Neural cell (in vitro differentiated cells): Measurements from ENCODE around the gene KLHL14. TPM values are rescaled to one million over a fixed set of nuclear protein-coding genes. Genes with fewer than 3 reads are reported as not detected.

Experiments
- H2AFZ ChIP-seq: fragments of 200-600, 300-800 bp; sonication (generic), shearing (Covaris generic); 2 replicates; pipeline ENCODE4 v1.6.0; 2014; ENCODE audit warnings: low read depth, mild to moderate bottlenecking, antibody characterized with exemption, low read length, moderate library complexity
- H3F3A ChIP-seq: fragments of 200-600 bp; shearing (Covaris generic); 2 replicates; pipeline ENCODE4 v1.6.1; 2016; ENCODE audit warnings: mild to moderate bottlenecking, moderate library complexity, mixed read lengths, antibody characterized with exemption, low read length; ENCODE audit not compliant: insufficient read depth, poor library complexity, severe bottlenecking
- H3K27ac ChIP-seq: fragments of 200-600, 300-800 bp; sonication (generic), shearing (Covaris generic); 2 replicates; pipeline ENCODE4 v1.5.1; 2014; ENCODE audit warnings: mild to moderate bottlenecking, low read length, moderate library complexity
- H3K27me3 ChIP-seq: fragments of 300-800, 200-600 bp; sonication (generic), shearing (Covaris generic); 2 replicates; pipeline ENCODE4 v1.6.0; 2014; ENCODE audit warnings: mild to moderate bottlenecking, low read depth, low read length, moderate library complexity; ENCODE audit not compliant: insufficient read depth
- H3K36me3 ChIP-seq: fragments of 300-800, 200-600 bp; sonication (generic), shearing (Covaris generic); 2 replicates; pipeline ENCODE4 v1.5.1; 2014; ENCODE audit warnings: mild to moderate bottlenecking, antibody characterized with exemption, low read length, moderate library complexity; ENCODE audit not compliant: insufficient read depth
- H3K4me2 ChIP-seq: fragments of 300-800, 200-600 bp; sonication (generic), shearing (Covaris generic); 2 replicates; pipeline ENCODE4 v1.6.0; 2014; ENCODE audit warnings: mild to moderate bottlenecking, low read length
- H3K4me3 ChIP-seq: fragments of 300-800, 200-600 bp; sonication (generic), shearing (Covaris generic); 2 replicates; pipeline ENCODE4 v1.5.1; 2014; ENCODE audit warnings: mild to moderate bottlenecking, low read length, moderate library complexity
- H3K79me2 ChIP-seq: fragments of 200-600 bp; shearing (Covaris generic); replicated peaks from 2 replicates; pipeline ENCODE4 v1.6.0; 2014; ENCODE audit warnings: mild to moderate bottlenecking, low read length, moderate library complexity; ENCODE audit not compliant: insufficient read depth
- H3K9ac ChIP-seq: fragments of 300-800, 200-600 bp; sonication (generic), shearing (Covaris generic); 2 replicates; pipeline ENCODE4 v1.6.1; 2016; ENCODE audit warnings: mild to moderate bottlenecking, low read length, mixed read lengths
- H3K9me2 ChIP-seq: fragments of 200-600 bp; shearing (Covaris generic); 2 replicates; pipeline ENCODE4 v1.6.1; 2016; ENCODE audit warnings: mild to moderate bottlenecking, low read length, mixed read lengths; ENCODE audit not compliant: insufficient read depth
- H3K9me3 ChIP-seq: fragments of 200-600, 300-800 bp; sonication (generic), shearing (Covaris generic); 2 replicates; pipeline ENCODE4 v1.6.1; 2016; ENCODE audit warnings: mild to moderate bottlenecking, mixed run types, low read length, moderate library complexity, mixed read lengths
- H4K20me1 ChIP-seq: fragments of 200-600 bp; shearing (Covaris generic); 2 replicates; pipeline ENCODE4 v1.6.1; 2016; ENCODE audit warnings: mild to moderate bottlenecking, mixed run types; ENCODE audit not compliant: insufficient read depth
- EZH2 ChIP-seq: fragments of 200-600, 300-800 bp; shearing (Covaris generic), sonication (generic); IDR thresholded peaks from 2 replicates; pipeline ENCODE4 v1.6.1; 2014; ENCODE audit warnings: antibody characterized with exemption, low read length, borderline replicate concordance, mild to moderate bottlenecking; ENCODE audit not compliant: insufficient read depth, poor library complexity, severe bottlenecking
- POLR2AphosphoS5 ChIP-seq: IDR thresholded peaks from 2 replicates; pipeline ENCODE4 v1.6.1; 2012
- RAD21 ChIP-seq: fragments of 450-650 bp; conservative IDR thresholded peaks from 2 replicates; pipeline ENCODE4 v1.6.1; 2014; ENCODE audit warnings: antibody characterized with exemption, mild to moderate bottlenecking, moderate library complexity
- TAF1 ChIP-seq: IDR thresholded peaks from 2 replicates; pipeline ENCODE4 v1.6.1; 2012; ENCODE audit warnings: low read depth
- polyA plus RNA-seq: library from polyadenylated mRNA; depleted of rRNA; stranded (reverse); fragments of >200 nt; gene quantifications from 2 replicates; pipeline ENCODE4 v1.2.3, GENCODE V29; 2014
- TF ChIP-seq, protein P1 (sequence below): IDR thresholded peaks from 2 replicates; pipeline ENCODE4 v1.6.1; 2012; ENCODE audit warnings: borderline replicate concordance
- TF ChIP-seq, protein P2 (sequence below): fragments of 450-650 bp; IDR thresholded peaks from 2 replicates; pipeline ENCODE4 v1.5.1; 2014; ENCODE audit warnings: antibody characterized with exemption, mild to moderate bottlenecking, moderate library complexity; ENCODE audit not compliant: poor library complexity, severe bottlenecking

Gene KLHL14
- polyA plus RNA-seq, 1 donor from 2014 or later, result 0.33 TPM

DNA sequence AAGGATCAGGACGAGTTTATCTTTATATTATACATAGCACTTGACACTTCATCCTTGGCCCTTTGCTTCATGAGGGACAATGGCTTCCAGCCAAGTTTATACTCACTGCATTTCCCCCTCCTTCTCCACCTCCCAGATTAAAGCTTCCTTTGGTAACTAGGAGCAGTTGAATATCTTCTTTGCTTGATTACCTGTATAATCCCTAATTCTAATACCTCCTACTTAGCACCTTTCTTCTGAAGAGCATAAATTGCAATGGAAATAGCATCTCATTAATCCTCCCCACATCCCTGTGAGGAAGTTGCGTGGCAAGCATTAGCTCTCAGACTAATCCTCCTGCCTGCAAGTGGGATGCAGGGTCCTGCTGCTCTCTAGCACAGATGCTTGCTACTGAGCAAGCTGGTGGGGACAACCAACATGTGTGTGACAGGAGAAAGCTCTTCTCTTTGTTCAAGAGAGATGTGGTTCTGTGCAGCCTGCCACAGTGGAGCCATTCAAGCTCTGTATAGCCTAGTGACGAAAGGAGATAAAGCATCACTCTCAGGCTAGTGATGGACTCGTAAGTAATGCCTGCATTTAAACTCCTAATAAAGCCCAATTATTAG, 19.1 kb downstream of the KLHL14 start:
- Histone ChIP-seq H3K79me2 (no peaks in the 10 kb centered on the region), H3K36me3 (no peaks in the 10 kb centered on the region), H4K20me1 (no peaks in the 10 kb centered on the region), H3F3A (no peaks in the 10 kb centered on the region), H3K4me3 (no peak overlapping the region), H3K27ac (no peak overlapping the region), H3K9ac (no peak overlapping the region), H3K4me2 (no peak overlapping the region), H3K27me3 (no peaks in the 10 kb centered on the region), H3K9me2 (no peaks in the 10 kb centered on the region), H2AFZ (no peak overlapping the region), H3K9me3 (no peaks in the 10 kb centered on the region)
- TF ChIP-seq, protein P1, sequence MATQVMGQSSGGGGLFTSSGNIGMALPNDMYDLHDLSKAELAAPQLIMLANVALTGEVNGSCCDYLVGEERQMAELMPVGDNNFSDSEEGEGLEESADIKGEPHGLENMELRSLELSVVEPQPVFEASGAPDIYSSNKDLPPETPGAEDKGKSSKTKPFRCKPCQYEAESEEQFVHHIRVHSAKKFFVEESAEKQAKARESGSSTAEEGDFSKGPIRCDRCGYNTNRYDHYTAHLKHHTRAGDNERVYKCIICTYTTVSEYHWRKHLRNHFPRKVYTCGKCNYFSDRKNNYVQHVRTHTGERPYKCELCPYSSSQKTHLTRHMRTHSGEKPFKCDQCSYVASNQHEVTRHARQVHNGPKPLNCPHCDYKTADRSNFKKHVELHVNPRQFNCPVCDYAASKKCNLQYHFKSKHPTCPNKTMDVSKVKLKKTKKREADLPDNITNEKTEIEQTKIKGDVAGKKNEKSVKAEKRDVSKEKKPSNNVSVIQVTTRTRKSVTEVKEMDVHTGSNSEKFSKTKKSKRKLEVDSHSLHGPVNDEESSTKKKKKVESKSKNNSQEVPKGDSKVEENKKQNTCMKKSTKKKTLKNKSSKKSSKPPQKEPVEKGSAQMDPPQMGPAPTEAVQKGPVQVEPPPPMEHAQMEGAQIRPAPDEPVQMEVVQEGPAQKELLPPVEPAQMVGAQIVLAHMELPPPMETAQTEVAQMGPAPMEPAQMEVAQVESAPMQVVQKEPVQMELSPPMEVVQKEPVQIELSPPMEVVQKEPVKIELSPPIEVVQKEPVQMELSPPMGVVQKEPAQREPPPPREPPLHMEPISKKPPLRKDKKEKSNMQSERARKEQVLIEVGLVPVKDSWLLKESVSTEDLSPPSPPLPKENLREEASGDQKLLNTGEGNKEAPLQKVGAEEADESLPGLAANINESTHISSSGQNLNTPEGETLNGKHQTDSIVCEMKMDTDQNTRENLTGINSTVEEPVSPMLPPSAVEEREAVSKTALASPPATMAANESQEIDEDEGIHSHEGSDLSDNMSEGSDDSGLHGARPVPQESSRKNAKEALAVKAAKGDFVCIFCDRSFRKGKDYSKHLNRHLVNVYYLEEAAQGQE, result no peak
- TF ChIP-seq, protein P2, sequence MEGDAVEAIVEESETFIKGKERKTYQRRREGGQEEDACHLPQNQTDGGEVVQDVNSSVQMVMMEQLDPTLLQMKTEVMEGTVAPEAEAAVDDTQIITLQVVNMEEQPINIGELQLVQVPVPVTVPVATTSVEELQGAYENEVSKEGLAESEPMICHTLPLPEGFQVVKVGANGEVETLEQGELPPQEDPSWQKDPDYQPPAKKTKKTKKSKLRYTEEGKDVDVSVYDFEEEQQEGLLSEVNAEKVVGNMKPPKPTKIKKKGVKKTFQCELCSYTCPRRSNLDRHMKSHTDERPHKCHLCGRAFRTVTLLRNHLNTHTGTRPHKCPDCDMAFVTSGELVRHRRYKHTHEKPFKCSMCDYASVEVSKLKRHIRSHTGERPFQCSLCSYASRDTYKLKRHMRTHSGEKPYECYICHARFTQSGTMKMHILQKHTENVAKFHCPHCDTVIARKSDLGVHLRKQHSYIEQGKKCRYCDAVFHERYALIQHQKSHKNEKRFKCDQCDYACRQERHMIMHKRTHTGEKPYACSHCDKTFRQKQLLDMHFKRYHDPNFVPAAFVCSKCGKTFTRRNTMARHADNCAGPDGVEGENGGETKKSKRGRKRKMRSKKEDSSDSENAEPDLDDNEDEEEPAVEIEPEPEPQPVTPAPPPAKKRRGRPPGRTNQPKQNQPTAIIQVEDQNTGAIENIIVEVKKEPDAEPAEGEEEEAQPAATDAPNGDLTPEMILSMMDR, result no peak

DNA sequence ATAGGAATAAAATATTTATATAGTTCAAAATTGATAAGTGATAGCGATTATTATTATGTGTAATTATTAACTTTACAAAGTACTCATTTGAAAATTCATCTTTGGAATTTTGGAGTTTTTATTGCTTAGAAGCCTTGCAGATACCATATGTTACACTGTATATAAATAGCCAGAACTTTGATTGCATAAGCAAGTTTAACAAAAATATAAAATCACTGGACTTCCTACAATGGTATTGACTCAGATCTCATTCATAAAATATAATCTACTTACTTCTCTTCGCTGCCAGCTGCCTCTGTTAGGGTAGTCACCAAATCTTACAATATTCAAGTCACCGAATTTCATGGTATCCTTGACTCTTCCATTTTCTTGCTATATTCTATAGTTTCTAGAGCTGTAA, 22.5 kb downstream of the KLHL14 start:
- no peaks in the 10 kb centered on the region for H4K20me1 ChIP-seq

More for the DNA sequence above, 22.5 kb downstream of the KLHL14 start:
- no peak overlapping the region for H3K4me2 ChIP-seq
- H3K27me3 ChIP-seq, result no peaks in the 10 kb centered on the region
- no peak overlapping the region for H2AFZ ChIP-seq
- no peak overlapping the region for H3K4me3 ChIP-seq
- no peak overlapping the region for H3K27ac ChIP-seq
- no peak overlapping the region for H3K9ac ChIP-seq
- H3K36me3 ChIP-seq, result no peaks in the 10 kb centered on the region
- no peaks in the 10 kb centered on the region for H3F3A ChIP-seq
- H3K79me2 ChIP-seq, result no peaks in the 10 kb centered on the region
- TF ChIP-seq EZH2 (no peak), RAD21 (no peak), POLR2AphosphoS5 (no peak), TAF1 (no peak)
- TF ChIP-seq, protein P1, result no peak
- H3K9me3 ChIP-seq, result no peaks in the 10 kb centered on the region
- no peaks in the 10 kb centered on the region for H3K9me2 ChIP-seq
